IMR-90 (cell line): ENCODE results near the gene CHM. TPM values are rescaled to one million over a fixed set of nuclear protein-coding genes. Genes with fewer than 3 reads are reported as not detected.

Experiments used
- ATAC-seq: fragments of 200-7000 bp; cut with Tn5 transposase; 2 replicates; pipeline ENCODE4 v1.9.1; 2020; ENCODE audit warnings: low read depth, mild to moderate bottlenecking, moderate library complexity
- BruUV-seq: library from RNA; stranded (reverse); fragments of 400-500 nt; replicated peaks from 2 replicates; lab custom pipeline; 2021; lab: Mats Ljungman, UMichigan
- CTCF ChIA-PET: fragments of 300-600 bp; formaldehyde crosslinking; extraction: SDS; loops from one replicate; lab custom pipeline; 2021; ENCODE audit warnings: antibody characterized with exemption; lab: Yijun Ruan, JAX
- POLR2A ChIA-PET: fragments of 300-600 bp; sonication (Branson Sonifier 250); formaldehyde crosslinking; loops from one replicate; lab custom pipeline; 2022; ENCODE audit warnings: antibody characterized with exemption; ENCODE audit not compliant: unreplicated experiment; lab: Charles Lee
- DNase-seq: peaks from one replicate; pipeline ENCODE4 v3.0.0; 2013
- H2AFZ ChIP-seq: replicated peaks from 2 replicates; pipeline ENCODE3; 2013; ENCODE audit warnings: low read length, mild to moderate bottlenecking; ENCODE audit not compliant: poor library complexity
- H2AK5ac ChIP-seq: 2 replicates; pipeline ENCODE4 v1.6.1; 2013; ENCODE audit warnings: low read depth, low read length, inconsistent platforms
- H2AK9ac ChIP-seq: replicated peaks from 2 replicates; pipeline ENCODE3; 2013; ENCODE audit warnings: mild to moderate bottlenecking, low read depth, low read length, moderate library complexity; ENCODE audit not compliant: poor library complexity
- H2BK120ac ChIP-seq: 2 replicates; pipeline ENCODE4 v1.6.1; 2013; ENCODE audit warnings: low read depth, low read length, inconsistent platforms
- H2BK15ac ChIP-seq: 3 replicates; pipeline ENCODE4 v1.6.1; 2013; ENCODE audit warnings: low read depth, low read length, inconsistent platforms
- H2BK20ac ChIP-seq: 2 replicates; pipeline ENCODE4 v1.6.1; 2013; ENCODE audit warnings: low read depth, mild to moderate bottlenecking, inconsistent platforms, low read length, moderate library complexity
- H2BK5ac ChIP-seq: 2 replicates; pipeline ENCODE4 v1.6.1; 2013; ENCODE audit warnings: mild to moderate bottlenecking, low read depth, low read length, inconsistent platforms; ENCODE audit not compliant: poor library complexity, severe bottlenecking
- H3K14ac ChIP-seq: replicated peaks from 2 replicates; pipeline ENCODE4 v1.6.1; 2013; ENCODE audit warnings: low read depth, low read length, inconsistent platforms
- H3K18ac ChIP-seq: 2 replicates; pipeline ENCODE4 v1.6.1; 2013; ENCODE audit warnings: low read depth, low read length, control low read depth
- H3K23ac ChIP-seq: 2 replicates; pipeline ENCODE4 v1.6.1; 2013; ENCODE audit warnings: low read depth, low read length, inconsistent platforms
- H3K27ac ChIP-seq: 2 replicates; pipeline ENCODE4 v1.5.1; 2013; ENCODE audit warnings: mild to moderate bottlenecking, control low read depth, low read length; ENCODE audit not compliant: insufficient read depth
- H3K27me3 ChIP-seq: 2 replicates; pipeline ENCODE4 v1.6.1; 2013; ENCODE audit warnings: low read length; ENCODE audit not compliant: control insufficient read depth, insufficient read depth
- H3K36me3 ChIP-seq: 2 replicates; pipeline ENCODE4 v1.6.1; 2013; ENCODE audit warnings: low read length, mixed read lengths; ENCODE audit not compliant: control insufficient read depth, insufficient read depth
- H3K4ac ChIP-seq: 2 replicates; pipeline ENCODE4 v1.6.1; 2013; ENCODE audit warnings: low read depth, low read length, inconsistent platforms
- H3K4me1 ChIP-seq: 2 replicates; pipeline ENCODE4 v1.6.1; 2013; ENCODE audit warnings: low read length, mixed read lengths; ENCODE audit not compliant: control insufficient read depth, insufficient read depth
- H3K4me2 ChIP-seq: 2 replicates; pipeline ENCODE4 v1.6.1; 2013; ENCODE audit warnings: low read depth, mild to moderate bottlenecking, control low read depth, low read length, moderate library complexity
- H3K4me3 ChIP-seq: 2 replicates; pipeline ENCODE4 v1.5.1; 2013; ENCODE audit warnings: low read depth, mild to moderate bottlenecking, control low read depth, low read length, moderate library complexity; ENCODE audit not compliant: insufficient read depth
- H3K56ac ChIP-seq: 2 replicates; pipeline ENCODE4 v1.6.1; 2013; ENCODE audit warnings: low read length, inconsistent platforms; ENCODE audit not compliant: insufficient read depth; ENCODE audit errors: extremely low read depth
- H3K79me1 ChIP-seq, 2 experiments: 2 replicates each; pipeline ENCODE4 v1.6.1; 2013; ENCODE audit warnings: low read length in 2 of 2, inconsistent platforms in 1 of 2, low read depth in 1 of 2
- H3K9ac ChIP-seq: 2 replicates; pipeline ENCODE4 v1.6.1; 2013; ENCODE audit warnings: low read depth, low read length, control low read depth
- H3K9me1 ChIP-seq: 2 replicates; pipeline ENCODE4 v1.6.1; 2013; ENCODE audit warnings: low read length, inconsistent platforms; ENCODE audit not compliant: insufficient read depth
- H3K9me3 ChIP-seq: 2 replicates; pipeline ENCODE4 v1.6.1; 2013; ENCODE audit warnings: low read length; ENCODE audit not compliant: control insufficient read depth, insufficient read depth
- H4K20me1 ChIP-seq: 2 replicates; pipeline ENCODE4 v1.6.1; 2013; ENCODE audit warnings: low read length, inconsistent platforms; ENCODE audit not compliant: insufficient read depth
- H4K5ac ChIP-seq: 2 replicates; pipeline ENCODE4 v1.6.1; 2013; ENCODE audit warnings: mild to moderate bottlenecking, low read depth, low read length, control low read depth
- H4K8ac ChIP-seq, 2 experiments: 2 replicates each; pipeline ENCODE4 v1.6.1; 2013; ENCODE audit warnings: low read depth in 2 of 2, low read length in 2 of 2, control low read depth in 1 of 2, inconsistent platforms in 1 of 2
- H4K91ac ChIP-seq: 2 replicates; pipeline ENCODE4 v1.6.1; 2013; ENCODE audit warnings: low read depth, low read length, inconsistent platforms; ENCODE audit not compliant: insufficient read depth
- BHLHE40 ChIP-seq: fragments of 150-350 bp; IDR thresholded peaks from 2 replicates; pipeline ENCODE4 v1.6.1; 2016; ENCODE audit warnings: mild to moderate bottlenecking, low read depth, low read length
- CHD1 ChIP-seq: IDR thresholded peaks from 2 replicates; pipeline ENCODE4 v1.6.1; 2012; ENCODE audit warnings: low read depth, low read length, improper control_type of control experiment
- CTCF ChIP-seq: conservative IDR thresholded peaks from 2 replicates; pipeline ENCODE4 v1.5.1; 2012; ENCODE audit warnings: mild to moderate bottlenecking, low read depth, low read length, improper control_type of control experiment
- FOS ChIP-seq: fragments of 150-350 bp; IDR thresholded peaks from 2 replicates; pipeline ENCODE4 v1.6.1; 2016; ENCODE audit warnings: low read depth, low read length
- MXI1 ChIP-seq: IDR thresholded peaks from 2 replicates; pipeline ENCODE4 v1.6.1; 2012; ENCODE audit warnings: low read depth, mild to moderate bottlenecking, low read length, moderate library complexity, borderline replicate concordance
- RAD21 ChIP-seq: IDR thresholded peaks from 2 replicates; pipeline ENCODE4 v1.6.1; 2012; ENCODE audit warnings: low read length, improper control_type of control experiment
- RFX5 ChIP-seq: IDR thresholded peaks from 2 replicates; pipeline ENCODE4 v1.8.0; 2012; ENCODE audit warnings: low read depth, mild to moderate bottlenecking, low read length, moderate library complexity
- WGBS, 2 experiments: methylation state at CpG; one replicate each; pipeline versions ENCODE4 v1.1.5 to v1.1.7; 2013; ENCODE audit warnings: missing lambda C conversion rate in 2 of 2; ENCODE audit not compliant: insufficient read length in 1 of 2; ENCODE audit errors: extremely low coverage in 2 of 2; 5-methylcytosine and 5-hydroxymethylcytosine counted together
- dilution Hi-C: fragments of 300-500 bp; cut with HindIII; formaldehyde crosslinking; loops from one replicate; pipeline ENCODE4 v1.14.3; 2018; ENCODE audit warnings: low sequenced_read_pairs; ENCODE audit not compliant: unreplicated experiment
- in situ Hi-C: fragments of 300-500 bp; cut with MboI; formaldehyde crosslinking; loops from 3 replicates; pipeline ENCODE4 v1.14.3; 2019; ENCODE audit warnings: low sequenced_read_pairs, inconsistent platforms, mixed read lengths
- intact Hi-C: fragments of 100-400 bp; cut with micrococcal nuclease; formaldehyde crosslinking; loops from 2 replicates; pipeline ENCODE4 v1.10.0; 2022
- polyA plus RNA-seq, 3 experiments: library from polyadenylated mRNA; depleted of rRNA; stranded (reverse); fragments of >200 nt; gene quantifications; 2 replicates each; pipeline ENCODE4 v1.2.3, GENCODE V29; 2012; ENCODE audit warnings: low replicate concordance in 1 of 3
- total RNA-seq: library from RNA; depleted of rRNA; stranded (reverse); fragments of >200 nt; gene quantifications from 2 replicates; pipeline ENCODE4 v1.2.3, GENCODE V29; 2012

The CHM gene
- total and polyA plus RNA-seq, 2 of the 4 experiments (the other 2 are of a cell fraction): 11.9 to 21.7 TPM

- H3K4me1 ChIP-seq: no peaks in the 10 kb centered on the region
- in situ Hi-C loops: no loop called here
- no peak overlapping the region for H3K18ac ChIP-seq
- H3K4me3 ChIP-seq: no peak overlapping the region
- CTCF ChIA-PET: no interaction called here
- dilution Hi-C loops: no loop called here
- no peaks in the 10 kb centered on the region for H3K9me3 ChIP-seq
- H2BK15ac ChIP-seq: no peak overlapping the region
- TF ChIP-seq RFX5 (no peak), RAD21 (no peak), MXI1 (no peak), BHLHE40 (no peak), CHD1 (no peak), FOS (no peak), CTCF (no peak)
- no peak overlapping the region for H3K14ac ChIP-seq
- H4K20me1 ChIP-seq: no peaks in the 10 kb centered on the region
- H2BK5ac ChIP-seq: no peak overlapping the region
- H2AK9ac ChIP-seq: no peak overlapping the region
- no peaks in the 10 kb centered on the region for H3K27me3 ChIP-seq
- 0 out of 2 replicates have a peak, but pooled peaks cover 2% of the 10 kb centered on the region for H3K36me3 ChIP-seq
- H3K56ac ChIP-seq: no peak overlapping the region
- no peak overlapping the region for H2BK20ac ChIP-seq
- WGBS, 2 experiments: no CpG with 5 or more reads among the region's 5 CpGs
- POLR2A ChIA-PET: no interaction called here
- no peak overlapping the region for H3K4ac ChIP-seq
- no peak for ATAC-seq
- no peak overlapping the region for H2AK5ac ChIP-seq
- no peak overlapping the region for H4K5ac ChIP-seq
- intact Hi-C loops: no loop called here
- H3K79me1 ChIP-seq: no peaks in the 10 kb centered on the region
- no peaks in the 10 kb centered on the region for H3K9me1 ChIP-seq
- no peak overlapping the region for H3K23ac ChIP-seq
- no peak overlapping the region for H2BK120ac ChIP-seq
- no peak overlapping the region for H4K91ac ChIP-seq
- no TSS peak for BruUV-seq
- no peak overlapping the region for H3K9ac ChIP-seq
- no peak overlapping the region for H3K4me2 ChIP-seq
- H4K8ac ChIP-seq: no peak overlapping the region
- DNase-seq: no peak
- H3K27ac ChIP-seq: no peak overlapping the region
- H2AFZ ChIP-seq: no peak overlapping the region
Observed at GRCh38 chrX:85882601-85883000, 164.8 kb downstream of the CHM start.
